HG02678 (cell line): ENCODE data around the gene EXOSC2.

Source experiments
- ATAC-seq: cut with Tn5 transposase; IDR thresholded peaks from one replicate; pipeline ENCODE4 v1.9.1; 2021; ENCODE audit warnings: mild to moderate bottlenecking, moderate library complexity; ENCODE audit not compliant: unreplicated experiment

Gene EXOSC2

GRCh38 chr9:130696139-130696650 is 2.6 kb downstream of the EXOSC2 start:
- ATAC-seq: no peak

GRCh38 chr9:130696996-130697395 is 3.4 kb downstream of the EXOSC2 start:
- no peak for ATAC-seq

- no peak for ATAC-seq
Measured at GRCh38 chr9:130698514-130698913, 4.9 kb downstream of the EXOSC2 start.

GRCh38 chr9:130699047-130699446 is 5.5 kb downstream of the EXOSC2 start:
- ATAC-seq: no peak

GRCh38 chr9:130701059-130702022 is 7.8 kb downstream of the EXOSC2 start:
- ATAC-seq: no peak

- no peak for ATAC-seq
Measured at GRCh38 chr9:130703501-130703900, 9.9 kb downstream of the EXOSC2 start.

GRCh38 chr9:130707225-130707976 is 13.8 kb downstream of the EXOSC2 start:
- ATAC-seq: no peak

- no peak for ATAC-seq
Measured at GRCh38 chr9:130710822-130711352, 17.3 kb downstream of the EXOSC2 start.

- no peak for ATAC-seq
Measured at GRCh38 chr9:130711469-130711868, 17.9 kb downstream of the EXOSC2 start.

- peak; percentile 97 for ATAC-seq
Measured at GRCh38 chr9:130712564-130713285, 19.1 kb downstream of the EXOSC2 start.

- no peak for ATAC-seq
Measured at GRCh38 chr9:130713286-130713960, 19.8 kb downstream of the EXOSC2 start.

- no peak for ATAC-seq
Measured at GRCh38 chr9:130714586-130715110, 21.1 kb downstream of the EXOSC2 start.

GRCh38 chr9:130715270-130715669 is 21.7 kb downstream of the EXOSC2 start:
- ATAC-seq: no peak

- no peak for ATAC-seq
Measured at GRCh38 chr9:130718562-130718961, 25.0 kb downstream of the EXOSC2 start.

GRCh38 chr9:130720762-130721161 is 27.2 kb downstream of the EXOSC2 start:
- ATAC-seq: no peak

GRCh38 chr9:130728721-130729120 is 35.1 kb downstream of the EXOSC2 start:
- ATAC-seq: no peak

GRCh38 chr9:130729145-130729544 is 35.6 kb downstream of the EXOSC2 start:
- ATAC-seq: no peak

- ATAC-seq: no peak
Measured at GRCh38 chr9:130731355-130731754, 37.8 kb downstream of the EXOSC2 start.

GRCh38 chr9:130732136-130732535 is 38.6 kb downstream of the EXOSC2 start:
- ATAC-seq: no peak

GRCh38 chr9:130732793-130733221 is 39.2 kb downstream of the EXOSC2 start:
- no peak for ATAC-seq
